Adipocyte (in vitro differentiated cells): Measurements from ENCODE around the gene SUDS3.

ENCODE experiments used
- DNase-seq: peaks from one replicate; pipeline ENCODE4 v3.0.0-alpha.2; 2015; ENCODE audit warnings: low read depth
- H3K27me3 ChIP-seq: replicated peaks from 2 replicates; pipeline ENCODE4 v1.7.0; 2013; ENCODE audit warnings: mild to moderate bottlenecking, low read length, moderate library complexity; ENCODE audit not compliant: control insufficient read depth, insufficient read depth
- H3K36me3 ChIP-seq: 2 replicates; pipeline ENCODE4 v1.7.0; 2013; ENCODE audit warnings: low read length, mild to moderate bottlenecking, moderate library complexity; ENCODE audit not compliant: control insufficient read depth, insufficient read depth, severe bottlenecking
- H3K4me1 ChIP-seq: 2 replicates; pipeline ENCODE4 v1.7.0; 2013; ENCODE audit warnings: mild to moderate bottlenecking, low read length, moderate library complexity; ENCODE audit not compliant: control insufficient read depth, insufficient read depth
- H3K4me3 ChIP-seq: 2 replicates; pipeline ENCODE4 v1.7.0; 2013; ENCODE audit warnings: mild to moderate bottlenecking, low read length, moderate library complexity
- H3K9ac ChIP-seq: 2 replicates; pipeline ENCODE4 v1.7.0; 2013; ENCODE audit warnings: mild to moderate bottlenecking, low read length, moderate library complexity
- H3K9me3 ChIP-seq: 2 replicates; pipeline ENCODE4 v1.7.0; 2013; ENCODE audit warnings: mild to moderate bottlenecking, low read length, moderate library complexity; ENCODE audit not compliant: control insufficient read depth

SUDS3 gene

GRCh38 chr12:118373616-118374015 is 2.7 kb upstream of the SUDS3 start:
- H3K36me3 ChIP-seq, result no peaks in the 10 kb centered on the region
- peak overlapping the region; percentile 97 for H3K4me3 ChIP-seq
- no peaks in the 10 kb centered on the region for H3K27me3 ChIP-seq
- peaks cover 42% of the 10 kb centered on the region for H3K4me1 ChIP-seq
- peak overlapping the region; percentile 90 for H3K9ac ChIP-seq
- H3K9me3 ChIP-seq, result no peaks in the 10 kb centered on the region
- no peak for DNase-seq

- DNase-seq, result no peak
- no peaks in the 10 kb centered on the region for H3K27me3 ChIP-seq
- peaks cover 42% of the 10 kb centered on the region for H3K4me1 ChIP-seq
- H3K36me3 ChIP-seq, result no peaks in the 10 kb centered on the region
- peak overlapping the region; percentile 97 for H3K4me3 ChIP-seq
- no peaks in the 10 kb centered on the region for H3K9me3 ChIP-seq
- peak overlapping the region; percentile 90 for H3K9ac ChIP-seq
Measured at GRCh38 chr12:118374126-118374725, 2.1 kb upstream of the SUDS3 start.

- peaks cover 42% of the 10 kb centered on the region for H3K4me1 ChIP-seq
- peaks cover 7% of the 10 kb centered on the region for H3K36me3 ChIP-seq
- H3K27me3 ChIP-seq, result no peaks in the 10 kb centered on the region
- H3K9ac ChIP-seq, result peak overlapping the region; percentile 94
- peak overlapping the region; percentile 97 for H3K4me3 ChIP-seq
- no peaks in the 10 kb centered on the region for H3K9me3 ChIP-seq
- DNase-seq, result peak; percentile 22
Measured at GRCh38 chr12:118374909-118375308, 1.4 kb upstream of the SUDS3 start.

- Histone ChIP-seq H3K27me3 (no peaks in the 10 kb centered on the region), H3K9ac (peak overlapping the region; percentile 94), H3K4me1 (peaks cover 40% of the 10 kb centered on the region), H3K9me3 (no peaks in the 10 kb centered on the region), H3K4me3 (peak overlapping the region; percentile 97), H3K36me3 (peaks cover 11% of the 10 kb centered on the region)
- no peak for DNase-seq
Measured at GRCh38 chr12:118375348-118375747, 1.0 kb upstream of the SUDS3 start.

GRCh38 chr12:118377021-118377883 is 897 bp downstream of the SUDS3 start:
- Histone ChIP-seq H3K27me3 (no peaks in the 10 kb centered on the region), H3K4me1 (peaks cover 32% of the 10 kb centered on the region), H3K9ac (peak overlapping the region; percentile 94), H3K36me3 (peaks cover 28% of the 10 kb centered on the region), H3K9me3 (no peaks in the 10 kb centered on the region), H3K4me3 (peak overlapping the region; percentile 97)
- peak; percentile 35 for DNase-seq

- H3K9me3 ChIP-seq, result no peaks in the 10 kb centered on the region
- H3K27me3 ChIP-seq, result no peaks in the 10 kb centered on the region
- peaks cover 32% of the 10 kb centered on the region for H3K4me1 ChIP-seq
- H3K36me3 ChIP-seq, result peaks cover 29% of the 10 kb centered on the region
- peak; percentile 79 for DNase-seq
- peak overlapping the region; percentile 94 for H3K9ac ChIP-seq
- H3K4me3 ChIP-seq, result peak overlapping the region; percentile 97
Measured at GRCh38 chr12:118377884-118378470, 1.6 kb downstream of the SUDS3 start.

- Histone ChIP-seq H3K9ac (no peak overlapping the region), H3K36me3 (peaks cover 48% of the 10 kb centered on the region)
Measured at GRCh38 chr12:118391424-118391823, 15.1 kb downstream of the SUDS3 start.

GRCh38 chr12:118391836-118392235 is 15.5 kb downstream of the SUDS3 start:
- no peak for DNase-seq
- H3K9me3 ChIP-seq, result no peaks in the 10 kb centered on the region
- no peak overlapping the region for H3K9ac ChIP-seq
- no peak overlapping the region for H3K4me3 ChIP-seq
- peaks cover 44% of the 10 kb centered on the region for H3K36me3 ChIP-seq
- H3K27me3 ChIP-seq, result no peaks in the 10 kb centered on the region
- peaks cover 18% of the 10 kb centered on the region for H3K4me1 ChIP-seq

More at GRCh38 chr12:118391424-118391823, 15.1 kb downstream of the SUDS3 start:
- H3K4me1 ChIP-seq, result peaks cover 18% of the 10 kb centered on the region
- no peaks in the 10 kb centered on the region for H3K9me3 ChIP-seq
- no peak overlapping the region for H3K4me3 ChIP-seq
- DNase-seq, result no peak
- H3K27me3 ChIP-seq, result no peaks in the 10 kb centered on the region

- Histone ChIP-seq H3K36me3 (peaks cover 42% of the 10 kb centered on the region), H3K9ac (no peak overlapping the region), H3K4me3 (no peak overlapping the region), H3K4me1 (peaks cover 22% of the 10 kb centered on the region), H3K27me3 (no peaks in the 10 kb centered on the region), H3K9me3 (no peaks in the 10 kb centered on the region)
- DNase-seq, result no peak
Measured at GRCh38 chr12:118397708-118398440, 21.5 kb downstream of the SUDS3 start.

- Histone ChIP-seq H3K4me3 (no peak overlapping the region), H3K36me3 (peaks cover 42% of the 10 kb centered on the region), H3K9me3 (no peaks in the 10 kb centered on the region), H3K4me1 (peaks cover 22% of the 10 kb centered on the region), H3K9ac (no peak overlapping the region), H3K27me3 (no peaks in the 10 kb centered on the region)
- DNase-seq, result no peak
Measured at GRCh38 chr12:118398524-118398923, 22.2 kb downstream of the SUDS3 start.

GRCh38 chr12:118398940-118399339 is 22.6 kb downstream of the SUDS3 start:
- DNase-seq, result no peak
- no peak overlapping the region for H3K9ac ChIP-seq
- no peaks in the 10 kb centered on the region for H3K27me3 ChIP-seq
- H3K9me3 ChIP-seq, result no peaks in the 10 kb centered on the region
- peaks cover 22% of the 10 kb centered on the region for H3K4me1 ChIP-seq
- peaks cover 44% of the 10 kb centered on the region for H3K36me3 ChIP-seq
- no peak overlapping the region for H3K4me3 ChIP-seq
